Endothelial cell of umbilical vein (primary cell): ENCODE data around the gene RMC1. TPM values are rescaled to one million over a fixed set of nuclear protein-coding genes. Genes with fewer than 3 reads are reported as not detected.

Source experiments
- BruUV-seq: library from RNA; stranded (reverse); fragments of 400-500 nt; replicated peaks from 2 replicates; lab custom pipeline; 2021; lab: Mats Ljungman, UMichigan
- CTCF ChIA-PET: fragments of 300-600, 350-600 bp; sonication (Branson Sonifier 250); formaldehyde crosslinking; loops from one replicate; lab custom pipeline; 2021; ENCODE audit warnings: antibody characterized with exemption, inconsistent platforms; lab: Charles Lee
- POLR2A ChIA-PET: fragments of 300-600, 350-600 bp; sonication (Branson Sonifier 250); formaldehyde crosslinking; loops from one replicate; lab custom pipeline; 2021; ENCODE audit warnings: antibody characterized with exemption, inconsistent platforms; lab: Charles Lee
- DNase-seq: peaks from one replicate; pipeline ENCODE4 v3.0.0-alpha.2; 2011; ENCODE audit warnings: low read depth, low spot score
- FAIRE-seq: peaks from 2 replicates; lab custom pipeline; 2011; peaks lifted over from hg19 to GRCh38; lab: Jason Lieb, UNC
- H2AFZ ChIP-seq: 2 replicates; pipeline ENCODE4 v1.6.0; 2012; ENCODE audit warnings: low read depth, low read length, control low read depth, inconsistent platforms
- H3K27ac ChIP-seq: 2 replicates; pipeline ENCODE4 v1.5.1; 2011; ENCODE audit warnings: low read depth, mild to moderate bottlenecking, control low read depth, low read length, moderate library complexity; ENCODE audit not compliant: insufficient read depth
- H3K27me3 ChIP-seq, 2 experiments: 2 replicates each; pipeline versions ENCODE4 v1.6.0 to v1.6.1; 2011; ENCODE audit warnings: low read length in 2 of 2, mixed read lengths in 1 of 2; ENCODE audit not compliant: control insufficient read depth in 2 of 2, insufficient read depth in 2 of 2
- H3K36me3 ChIP-seq, 2 experiments: 2 replicates in 1 of 2; 3 replicates in 1 of 2; pipeline ENCODE4 v1.5.1; 2011; ENCODE audit warnings: low read length in 2 of 2, mild to moderate bottlenecking in 1 of 2, moderate library complexity in 1 of 2; ENCODE audit not compliant: control insufficient read depth in 2 of 2, insufficient read depth in 2 of 2; ENCODE audit errors: extremely low read depth in 1 of 2
- H3K4me1 ChIP-seq: 3 replicates; pipeline ENCODE4 v1.5.1; 2011; ENCODE audit warnings: mild to moderate bottlenecking, low read length; ENCODE audit not compliant: control insufficient read depth, insufficient read depth; ENCODE audit errors: extremely low read depth
- H3K4me2 ChIP-seq: 2 replicates; pipeline ENCODE4 v1.6.1; 2011; ENCODE audit warnings: low read length, control low read depth, mixed read lengths; ENCODE audit not compliant: insufficient read depth
- H3K4me3 ChIP-seq, 3 experiments: fragments of 200-600 bp in 1 of 3; sonication (generic), shearing (Covaris generic) in 1 of 3; replicated peaks in 1 of 3; 2 replicates each; pipeline ENCODE4 v1.5.1; 2011 to 2016; ENCODE audit warnings: control low read depth in 3 of 3, low read length in 3 of 3, mild to moderate bottlenecking in 2 of 3, inconsistent platforms in 1 of 3, low read depth in 1 of 3, moderate library complexity in 1 of 3; ENCODE audit not compliant: insufficient read depth in 1 of 3
- H3K79me2 ChIP-seq: 2 replicates; pipeline ENCODE4 v1.6.0; 2012; ENCODE audit warnings: low read length, inconsistent platforms; ENCODE audit not compliant: control insufficient read depth, insufficient read depth
- H3K9ac ChIP-seq: replicated peaks from 2 replicates; pipeline ENCODE3; 2011; ENCODE audit warnings: low read length, control low read depth; ENCODE audit not compliant: insufficient read depth; ENCODE audit errors: extremely low read depth
- H3K9me1 ChIP-seq: replicated peaks from 3 replicates; pipeline ENCODE4 v1.6.0; 2011; ENCODE audit warnings: mild to moderate bottlenecking, low read length; ENCODE audit not compliant: control insufficient read depth, insufficient read depth; ENCODE audit errors: extremely low read depth
- H3K9me3 ChIP-seq: replicated peaks from 2 replicates; pipeline ENCODE4 v1.5.1; 2012; ENCODE audit warnings: low read length, inconsistent platforms; ENCODE audit not compliant: control insufficient read depth, insufficient read depth
- H4K20me1 ChIP-seq: replicated peaks from 2 replicates; pipeline ENCODE3; 2011; ENCODE audit warnings: mild to moderate bottlenecking, low read length; ENCODE audit not compliant: control insufficient read depth, insufficient read depth; ENCODE audit errors: extremely low read depth
- CTCF ChIP-seq, 2 donors: IDR thresholded peaks; 1 replicate in 1 of 2; 2 replicates in 1 of 2; pipeline ENCODE4 v1.5.1; 2011; ENCODE audit warnings: low read length in 2 of 2, mild to moderate bottlenecking in 2 of 2, moderate library complexity in 2 of 2, control low read depth in 1 of 2, inconsistent platforms in 1 of 2, low read depth in 1 of 2; ENCODE audit not compliant: insufficient read depth in 1 of 2; ENCODE audit errors: extremely low read depth in 1 of 2
- EZH2 ChIP-seq: IDR thresholded peaks from 2 replicates; pipeline ENCODE4 v1.6.1; 2012; ENCODE audit warnings: borderline replicate concordance, low read depth, mild to moderate bottlenecking, moderate library complexity, low read length, inconsistent platforms; ENCODE audit not compliant: severe bottlenecking
- FOS ChIP-seq: IDR thresholded peaks from 2 replicates; pipeline ENCODE4 v1.6.1; 2011; ENCODE audit warnings: mild to moderate bottlenecking, low read length, moderate library complexity, borderline replicate concordance; ENCODE audit not compliant: insufficient read depth
- JUN ChIP-seq: IDR thresholded peaks from 2 replicates; pipeline ENCODE4 v1.6.1; 2011; ENCODE audit warnings: borderline replicate concordance, low read depth; ENCODE audit not compliant: insufficient read length, insufficient read depth
- MYC ChIP-seq: IDR thresholded peaks from one replicate; pipeline ENCODE4 v1.6.1; 2011; ENCODE audit warnings: mild to moderate bottlenecking, low read depth, low read length
- POLR2A ChIP-seq: IDR thresholded peaks from 2 replicates; pipeline ENCODE4 v1.6.1; 2012; ENCODE audit warnings: low read depth, mild to moderate bottlenecking, control low read depth, low read length
- POLR2AphosphoS5 ChIP-seq: IDR thresholded peaks from 2 replicates; pipeline ENCODE4 v1.6.1; 2012; ENCODE audit warnings: low read depth, mild to moderate bottlenecking, control low read depth, low read length, moderate library complexity; ENCODE audit not compliant: insufficient read depth
- dilution Hi-C: fragments of 300-500 bp; cut with MboI; formaldehyde crosslinking; loops from one replicate; pipeline ENCODE4 v1.15.0; 2019; ENCODE audit warnings: low sequenced_read_pairs; ENCODE audit not compliant: extremely low pct_ligation_motif_present
- intact Hi-C: fragments of 100-400 bp; cut with micrococcal nuclease; formaldehyde crosslinking; loops from one replicate; pipeline ENCODE4 v1.10.0; 2022
- polyA plus RNA-seq, 4 experiments: library from polyadenylated mRNA; depleted of rRNA in 3 of 4; stranded (reverse) in 3 of 4; unstranded in 1 of 4; fragments of >200 nt; gene quantifications; 2 replicates each; pipeline versions ENCODE4 v1.2.1 to v1.2.3, GENCODE V29; 2011 to 2012; ENCODE audit warnings: missing spikeins in 1 of 4
- total RNA-seq: library from RNA; stranded (reverse); gene quantifications from 2 replicates; pipeline ENCODE4 v1.2.3, GENCODE V29; 2021

The RMC1 gene
- total and polyA plus RNA-seq, 2 donors (not counting 3 experiments of a cell fraction or from before 2014, with no cell fraction given) = 26.2 to 29.7 TPM

GRCh38 chr18:23529604-23530003 lies 26.3 kb downstream of the RMC1 start:
- dilution Hi-C loops = no loop called here
- Histone ChIP-seq H3K27ac (no peak overlapping the region), H4K20me1 (no peaks in the 10 kb centered on the region), H2AFZ (no peak overlapping the region), H3K4me2 (no peak overlapping the region), H3K9me3 (no peaks in the 10 kb centered on the region), H3K36me3 (peaks cover 29 to 36% of the 10 kb centered on the region in 2 experiments), H3K27me3 (no peaks in the 10 kb centered on the region), H3K4me1 (peaks cover 8% of the 10 kb centered on the region), H3K9ac (no peak overlapping the region), H3K9me1 (no peaks in the 10 kb centered on the region), H3K4me3 (no peak overlapping the region), H3K79me2 (no peaks in the 10 kb centered on the region)
- FAIRE-seq (peak; percentile 78), DNase-seq (peak; percentile 28)
- ChIA-PET POLR2A (no interaction called here), CTCF (interaction anchor here (0.9 kb wide), 1 partner anchor 173 kb away, joined by 3 read pairs; no protein-coding TSS in a partner anchor)
- no TSS peak for BruUV-seq
- TF ChIP-seq CTCF (IDR thresholded peaks at IDR 0.05; ENCODE audit: extremely low read depth in 1 of 2, insufficient read depth in 1 of 2, low read depth in 1 of 2, low read length in 2 of 2) (no peak), EZH2 (no peak), MYC (no peak), POLR2AphosphoS5 (peak; percentile 27), FOS (peak; percentile 70), POLR2A (no peak), JUN (peak; percentile 57)
- intact Hi-C loops = no loop called here
